H9 (cell line): ENCODE measurements around the gene ZNF865. TPM values are rescaled to one million over a fixed set of nuclear protein-coding genes. Genes with fewer than 3 reads are reported as not detected.
A peak's percentile ranks its signal among the peaks of the same experiment; 100 is the strongest.

Source experiments
- DNase-seq: peaks from one replicate; pipeline ENCODE4 v3.0.0-alpha.2; 2017
- H2AFZ ChIP-seq: one replicate; pipeline ENCODE4 v1.6.1; 2013; ENCODE audit warnings: mild to moderate bottlenecking, low read length, control low read depth, moderate library complexity
- H2AK5ac ChIP-seq: 2 replicates; pipeline ENCODE4 v1.6.1; 2013; ENCODE audit warnings: low read length, control low read depth, mixed read lengths; ENCODE audit not compliant: insufficient read length
- H2BK120ac ChIP-seq: one replicate; pipeline ENCODE4 v1.6.1; 2013; ENCODE audit warnings: low read depth, mild to moderate bottlenecking, low read length, control low read depth, inconsistent platforms; ENCODE audit not compliant: poor library complexity, severe bottlenecking
- H2BK12ac ChIP-seq: 2 replicates; pipeline ENCODE4 v1.6.1; 2013; ENCODE audit warnings: low read length, control low read depth, mixed read lengths, low read depth; ENCODE audit not compliant: insufficient read length
- H2BK15ac ChIP-seq: 2 replicates; pipeline ENCODE4 v1.6.1; 2013; ENCODE audit warnings: low read depth, low read length, control low read depth
- H2BK20ac ChIP-seq: one replicate; pipeline ENCODE4 v1.6.1; 2013; ENCODE audit warnings: low read depth, mild to moderate bottlenecking, low read length, control low read depth, inconsistent platforms; ENCODE audit not compliant: poor library complexity, severe bottlenecking
- H2BK5ac ChIP-seq: 2 replicates; pipeline ENCODE4 v1.6.1; 2013; ENCODE audit warnings: low read length, control low read depth, mixed read lengths; ENCODE audit not compliant: insufficient read length
- H3K14ac ChIP-seq: 2 replicates; pipeline ENCODE4 v1.6.1; 2013; ENCODE audit warnings: low read length, control low read depth; ENCODE audit not compliant: insufficient read depth
- H3K18ac ChIP-seq: 2 replicates; pipeline ENCODE4 v1.6.1; 2013; ENCODE audit warnings: low read depth, mild to moderate bottlenecking, mixed read lengths, low read length, control low read depth; ENCODE audit not compliant: insufficient read length
- H3K23ac ChIP-seq: 2 replicates; pipeline ENCODE4 v1.6.1; 2013; ENCODE audit warnings: low read length, control low read depth, mixed read lengths, low read depth; ENCODE audit not compliant: insufficient read length
- H3K23me2 ChIP-seq: 2 replicates; pipeline ENCODE4 v1.6.1; 2013; ENCODE audit warnings: low read depth, mild to moderate bottlenecking, mixed read lengths, low read length, control low read depth; ENCODE audit not compliant: insufficient read length, poor library complexity, severe bottlenecking
- H3K27ac ChIP-seq: 2 replicates; pipeline ENCODE4 v1.5.1; 2013; ENCODE audit warnings: low read length, control low read depth, mixed read lengths, low read depth; ENCODE audit not compliant: insufficient read length
- H3K27me3 ChIP-seq: 2 replicates; pipeline ENCODE4 v1.6.1; 2013; ENCODE audit warnings: low read length, control low read depth, inconsistent platforms; ENCODE audit not compliant: insufficient read depth
- H3K4ac ChIP-seq: 2 replicates; pipeline ENCODE4 v1.6.1; 2013; ENCODE audit warnings: low read depth, mild to moderate bottlenecking, control low read depth, inconsistent platforms, low read length, moderate library complexity
- H3K4me1 ChIP-seq: 2 replicates; pipeline ENCODE4 v1.6.1; 2013; ENCODE audit warnings: low read length, control low read depth, inconsistent platforms; ENCODE audit not compliant: insufficient read depth
- H3K4me2 ChIP-seq: 2 replicates; pipeline ENCODE4 v1.6.1; 2013; ENCODE audit warnings: low read length, control low read depth, mixed read lengths; ENCODE audit not compliant: insufficient read length, insufficient read depth
- H3K56ac ChIP-seq: 2 replicates; pipeline ENCODE4 v1.6.1; 2013; ENCODE audit warnings: low read depth, mild to moderate bottlenecking, mixed read lengths, low read length, control low read depth; ENCODE audit not compliant: insufficient read length
- H3K79me1 ChIP-seq: 2 replicates; pipeline ENCODE4 v1.6.1; 2013; ENCODE audit warnings: low read depth, mild to moderate bottlenecking, moderate library complexity, low read length, control low read depth, inconsistent platforms; ENCODE audit not compliant: insufficient read depth, poor library complexity, severe bottlenecking
- H3K79me2 ChIP-seq: 2 replicates; pipeline ENCODE4 v1.6.1; 2013; ENCODE audit warnings: low read length, control low read depth, inconsistent platforms; ENCODE audit not compliant: insufficient read depth
- H3K9ac ChIP-seq: 2 replicates; pipeline ENCODE4 v1.6.1; 2013; ENCODE audit warnings: low read length, control low read depth, mixed read lengths; ENCODE audit not compliant: insufficient read length; ENCODE audit errors: extremely low read depth
- H3K9me3 ChIP-seq: one replicate; pipeline ENCODE4 v1.6.1; 2013; ENCODE audit warnings: low read depth, low read length, inconsistent platforms; ENCODE audit not compliant: control insufficient read depth
- H3T11ph ChIP-seq: one replicate; pipeline ENCODE4 v1.6.1; 2013; ENCODE audit warnings: mild to moderate bottlenecking, low read length, control low read depth, inconsistent platforms
- H4K20me1 ChIP-seq: one replicate; pipeline ENCODE4 v1.6.1; 2013; ENCODE audit not compliant: control insufficient read depth, insufficient read length, insufficient read depth
- H4K5ac ChIP-seq: 2 replicates; pipeline ENCODE4 v1.6.1; 2013; ENCODE audit warnings: low read depth, mild to moderate bottlenecking, mixed read lengths, low read length, control low read depth; ENCODE audit not compliant: insufficient read length
- H4K8ac ChIP-seq: replicated peaks from 2 replicates; pipeline ENCODE4 v1.6.1; 2013; ENCODE audit warnings: low read length, control low read depth, mixed read lengths, low read depth; ENCODE audit not compliant: insufficient read length
- H4K91ac ChIP-seq: 2 replicates; pipeline ENCODE4 v1.6.1; 2013; ENCODE audit warnings: low read depth, mild to moderate bottlenecking, moderate library complexity, mixed read lengths, low read length, control low read depth; ENCODE audit not compliant: insufficient read length
- H3K27ac Mint-ChIP-seq, 3 experiments: 2 replicates in 2 of 3; 3 replicates in 1 of 3; pipeline ENCODE4 v1.8.0; 2020 to 2021; ENCODE audit warnings: mixed read lengths in 3 of 3, mild to moderate bottlenecking in 1 of 3, moderate library complexity in 1 of 3
- H3K27me3 Mint-ChIP-seq: 2 replicates; pipeline ENCODE4 v1.8.0; 2021; ENCODE audit warnings: low read depth, mild to moderate bottlenecking, moderate library complexity, mixed read lengths
- H3K36me3 Mint-ChIP-seq, 3 experiments: 2 replicates in 2 of 3; 3 replicates in 1 of 3; pipeline ENCODE4 v1.8.0; 2020 to 2021; ENCODE audit warnings: low read depth in 3 of 3, mixed read lengths in 3 of 3; ENCODE audit not compliant: insufficient read depth in 1 of 3
- H3K4me1 Mint-ChIP-seq, 2 experiments: 2 replicates each; pipeline ENCODE4 v1.8.0; 2020; ENCODE audit warnings: mixed read lengths in 2 of 2
- H3K4me3 Mint-ChIP-seq, 2 experiments: 2 replicates in 1 of 2; 3 replicates in 1 of 2; pipeline ENCODE4 v1.8.0; 2020 to 2021; ENCODE audit warnings: mild to moderate bottlenecking in 2 of 2, mixed read lengths in 2 of 2, moderate library complexity in 1 of 2
- H3K9me3 Mint-ChIP-seq, 2 experiments: 2 replicates in 1 of 2; 3 replicates in 1 of 2; pipeline ENCODE4 v1.8.0; 2020; ENCODE audit warnings: mild to moderate bottlenecking in 2 of 2, mixed read lengths in 2 of 2, moderate library complexity in 1 of 2
- CTCF ChIP-seq: fragments of 200-600 bp; sonication (generic); conservative IDR thresholded peaks from 3 replicates; pipeline ENCODE4 v1.8.0; 2021; ENCODE audit warnings: antibody characterized with exemption, mild to moderate bottlenecking
- WGBS: extraction: QIAGEN DNeasy Blood & Tissue Kit; methylation state at CpG from one replicate; pipeline ENCODE4 v1.1.7; 2013; ENCODE audit warnings: missing lambda C conversion rate, low lambda C conversion rate, mixed read lengths; ENCODE audit not compliant: insufficient read length; ENCODE audit errors: extremely low coverage; 5-methylcytosine and 5-hydroxymethylcytosine counted together
- total RNA-seq: library from RNA; stranded (reverse); gene quantifications from 2 replicates; pipeline ENCODE4 v1.2.1, GENCODE V29; 2021

ZNF865 gene
- total RNA-seq, 1 experiment from 2014 or later, result 14.3 TPM

- H3K36me3 Mint-ChIP-seq, result peaks cover 12 to 25% (median 23%) of the 10 kb centered on the region in 3 experiments; a peak in 6 of 7 replicates
- Histone ChIP-seq H2BK120ac (no peak overlapping the region), H2BK15ac (no peak overlapping the region), H2AK5ac (no peak overlapping the region), H2AFZ (no peak overlapping the region), H3K4ac (no peak overlapping the region), H3K4me2 (peak overlapping the region; percentile 27), H3K9ac (no peak overlapping the region), H3K56ac (no peak overlapping the region), H3K27me3 (no peaks in the 10 kb centered on the region), H3K23ac (no peak overlapping the region), H3K23me2 (no peaks in the 10 kb centered on the region), H3K27ac (no peak overlapping the region), H4K20me1 (no peaks in the 10 kb centered on the region), H2BK5ac (no peak overlapping the region), H3T11ph (no peak overlapping the region), H4K8ac (no peak overlapping the region), H4K5ac (no peak overlapping the region), H3K18ac (no peak overlapping the region), H2BK20ac (no peak overlapping the region), H3K14ac (no peak overlapping the region), H2BK12ac (no peak overlapping the region), H3K9me3 (no peaks in the 10 kb centered on the region), H3K79me1 (no peaks in the 10 kb centered on the region), H3K4me1 (no peaks in the 10 kb centered on the region), H4K91ac (no peak overlapping the region), H3K79me2 (no peaks in the 10 kb centered on the region)
- no peak for DNase-seq
- H3K4me1 Mint-ChIP-seq, result peaks cover 8 to 14% of the 10 kb centered on the region in 2 experiments
- peaks cover 4% of the 10 kb centered on the region for H3K27me3 Mint-ChIP-seq
- H3K27ac Mint-ChIP-seq, result peak overlapping the region in 1 of 3 experiments; percentile 98; a peak in 1 of 7 replicates
- no peak for TF ChIP-seq CTCF
- WGBS, result no CpG with 5 or more reads among the region's 7 CpGs
- no peaks in the 10 kb centered on the region; a peak in 1 of 5 replicates for H3K9me3 Mint-ChIP-seq
- H3K4me3 Mint-ChIP-seq, result peak overlapping the region; percentile 85 to 89
These were observed 18.1 kb downstream of the ZNF865 start for GRCh38 chr19:55623561-55623960.
